Esophagus muscularis mucosa (tissue), 4 donors: Measurements from ENCODE around the gene TXNDC11. TPM values are rescaled to one million over a fixed set of nuclear protein-coding genes. Genes with fewer than 3 reads are reported as not detected.

Source experiments
- DNase-seq: peaks from one replicate; pipeline ENCODE4 v3.0.0-alpha.2; 2017; ENCODE audit errors: extremely low spot score
- H3K27ac ChIP-seq, 4 donors: fragments of 200-600 bp; sonication (generic); replicated peaks in 1 of 4; 1 replicate in 3 of 4; 2 replicates in 1 of 4; pipeline ENCODE4 v1.5.1; 2016 to 2019; ENCODE audit warnings: mild to moderate bottlenecking in 1 of 4
- H3K27me3 ChIP-seq, 4 donors: fragments of 200-600 bp; sonication (generic); one replicate each; pipeline versions ENCODE4 v1.5.1 to v1.6.0; 2016 to 2019
- H3K36me3 ChIP-seq, 4 donors: fragments of 200-600 bp; sonication (generic); one replicate each; pipeline ENCODE4 v1.5.1; 2016 to 2019
- H3K4me1 ChIP-seq, 4 donors: fragments of 200-600 bp; sonication (generic); one replicate each; pipeline ENCODE4 v1.5.1; 2016 to 2019
- H3K4me3 ChIP-seq, 4 donors: fragments of 200-600 bp; sonication (generic); 1 replicate in 2 of 4; 2 replicates in 2 of 4; pipeline ENCODE4 v1.5.1; 2016 to 2019; ENCODE audit warnings: mild to moderate bottlenecking in 4 of 4, moderate library complexity in 1 of 4
- H3K9me3 ChIP-seq, 4 donors: fragments of 200-600 bp; sonication (generic); 1 replicate in 3 of 4; 2 replicates in 1 of 4; pipeline ENCODE4 v1.5.1; 2016 to 2019
- EP300 ChIP-seq: sonication (generic); formaldehyde crosslinking; IDR thresholded peaks from one replicate; pipeline ENCODE4 v1.6.1; 2017; ENCODE audit warnings: antibody characterized with exemption
- POLR2A ChIP-seq: fragments of 450-650 bp; IDR thresholded peaks from one replicate; pipeline ENCODE4 v1.6.1; 2017; ENCODE audit warnings: antibody characterized with exemption, moderate library complexity, mild to moderate bottlenecking, low read depth
- POLR2AphosphoS5 ChIP-seq, 2 donors: sonication (generic); formaldehyde crosslinking; IDR thresholded peaks; one replicate each; pipeline ENCODE4 v1.6.1; 2017; ENCODE audit warnings: antibody characterized with exemption in 2 of 2
- WGBS: methylation state at CpG from one replicate; pipeline ENCODE4 v1.1.5; 2018; 5-methylcytosine and 5-hydroxymethylcytosine counted together
- intact Hi-C: fragments of 100-400 bp; cut with DNase I; formaldehyde crosslinking; loops from one replicate; pipeline ENCODE4 v1.15.1; 2023
- total RNA-seq, 4 donors: library from RNA; depleted of rRNA; stranded (reverse); fragments of >200 nt; gene quantifications; one replicate each; pipeline versions ENCODE4 v1.1.0 to v1.2.1, GENCODE V29; 2016
- TF ChIP-seq, protein P1 (sequence below), 3 experiments: fragments of 200-600 bp in 2 of 3; fragments of 450-650 bp in 1 of 3; sonication (generic) in 2 of 3; IDR thresholded peaks; one replicate each; pipeline ENCODE4 v1.5.1; 2017 to 2019; ENCODE audit warnings: antibody characterized with exemption in 3 of 3, mild to moderate bottlenecking in 2 of 3, moderate library complexity in 1 of 3

Gene TXNDC11
- total RNA-seq, 4 donors from 2014 or later: 32.4 to 47.2 (median 38.2) TPM

DNA sequence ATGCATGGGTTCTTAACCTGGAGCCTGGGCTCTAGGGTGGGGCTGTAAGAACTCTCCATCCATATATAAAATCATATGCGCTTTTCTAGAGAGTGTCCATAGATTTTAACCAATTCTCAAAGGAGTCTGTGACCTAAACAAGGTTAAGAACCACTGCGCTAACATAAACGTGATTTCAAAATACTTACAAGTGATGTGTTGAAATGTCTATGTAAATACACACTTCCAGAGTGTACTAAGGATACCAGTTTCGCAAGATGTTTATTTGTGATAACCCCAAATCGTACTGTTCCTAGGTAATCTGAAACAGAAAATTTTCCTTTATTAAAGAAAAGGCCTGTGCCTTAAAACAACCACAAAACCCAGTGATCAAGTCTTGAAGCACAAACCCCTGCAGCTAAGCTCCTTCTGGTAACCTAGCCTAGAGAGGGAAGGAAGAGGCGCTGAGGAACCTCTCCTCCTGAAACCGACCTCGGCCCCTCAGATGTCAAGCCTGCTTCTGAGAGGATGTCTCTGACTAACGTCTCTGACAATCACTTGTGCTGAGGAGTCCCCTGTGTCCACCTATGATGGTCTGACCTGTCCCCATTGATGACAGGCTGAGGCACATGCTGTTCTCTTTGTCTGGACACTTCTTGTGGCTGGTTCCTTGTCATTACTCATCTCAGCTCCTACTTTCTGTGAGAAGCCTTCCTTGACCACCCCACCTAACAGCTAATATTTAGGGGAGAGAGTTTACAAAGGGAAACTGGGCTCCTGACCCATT, 42.2 kb downstream of the TXNDC11 start:
- TF ChIP-seq EP300 (no peak), POLR2A (no peak)
- peaks cover 5 to 14% (median 9%) of the 10 kb centered on the region in 4 donors for H3K4me1 ChIP-seq
- no peaks in the 10 kb centered on the region for H3K9me3 ChIP-seq
- no peak overlapping the region for H3K4me3 ChIP-seq
- WGBS: 76% methylated on average over 9 of the region's 9 CpGs
- no peaks in the 10 kb centered on the region for H3K27me3 ChIP-seq
- peaks cover 36 to 70% (median 46%) of the 10 kb centered on the region in 4 donors for H3K36me3 ChIP-seq
- H3K27ac ChIP-seq: no peak overlapping the region
- intact Hi-C loops: no loop called here
- DNase-seq: no peak

DNA sequence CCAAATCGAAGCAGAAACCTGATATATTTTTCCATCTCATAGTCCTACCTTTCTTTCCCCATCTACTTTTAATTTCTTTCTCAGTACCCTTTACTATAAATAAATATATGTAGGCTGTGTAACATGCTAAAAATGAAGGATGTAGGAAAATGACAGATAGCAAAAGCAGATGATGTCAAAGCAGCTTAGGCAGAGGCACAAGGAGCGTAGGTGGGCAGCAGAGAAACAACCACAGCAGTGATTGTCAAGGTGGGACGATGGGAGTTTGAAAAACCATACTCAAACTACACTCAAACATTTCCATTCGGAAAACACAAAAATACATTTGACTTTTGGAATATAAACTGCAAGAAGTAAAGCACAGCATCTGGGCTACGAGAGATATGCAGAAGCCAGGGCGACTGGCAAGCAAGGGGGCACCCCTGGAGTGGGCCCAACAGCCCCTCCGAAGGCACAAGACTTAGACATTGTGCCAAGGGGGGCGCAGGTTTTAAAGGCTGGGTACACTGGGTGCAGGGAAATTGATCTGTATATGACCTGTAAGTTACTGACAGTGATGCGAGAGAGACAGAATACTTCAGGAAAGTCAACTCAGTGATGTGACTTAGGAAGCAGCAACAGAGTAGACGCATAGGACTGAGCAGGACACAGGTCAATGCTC, 43.3 kb downstream of the TXNDC11 start:
- 96% methylated on average over 10 of the region's 10 CpGs for WGBS
- peaks cover 36 to 81% (median 55%) of the 10 kb centered on the region in 4 donors for H3K36me3 ChIP-seq
- intact Hi-C loops: no loop called here
- no peak overlapping the region for H3K27ac ChIP-seq
- no peak overlapping the region for H3K4me3 ChIP-seq
- no peaks in the 10 kb centered on the region for H3K27me3 ChIP-seq
- TF ChIP-seq POLR2AphosphoS5 (IDR thresholded peaks at IDR 0.05) (no peak), POLR2A (no peak), EP300 (no peak)
- TF ChIP-seq, protein P1, sequence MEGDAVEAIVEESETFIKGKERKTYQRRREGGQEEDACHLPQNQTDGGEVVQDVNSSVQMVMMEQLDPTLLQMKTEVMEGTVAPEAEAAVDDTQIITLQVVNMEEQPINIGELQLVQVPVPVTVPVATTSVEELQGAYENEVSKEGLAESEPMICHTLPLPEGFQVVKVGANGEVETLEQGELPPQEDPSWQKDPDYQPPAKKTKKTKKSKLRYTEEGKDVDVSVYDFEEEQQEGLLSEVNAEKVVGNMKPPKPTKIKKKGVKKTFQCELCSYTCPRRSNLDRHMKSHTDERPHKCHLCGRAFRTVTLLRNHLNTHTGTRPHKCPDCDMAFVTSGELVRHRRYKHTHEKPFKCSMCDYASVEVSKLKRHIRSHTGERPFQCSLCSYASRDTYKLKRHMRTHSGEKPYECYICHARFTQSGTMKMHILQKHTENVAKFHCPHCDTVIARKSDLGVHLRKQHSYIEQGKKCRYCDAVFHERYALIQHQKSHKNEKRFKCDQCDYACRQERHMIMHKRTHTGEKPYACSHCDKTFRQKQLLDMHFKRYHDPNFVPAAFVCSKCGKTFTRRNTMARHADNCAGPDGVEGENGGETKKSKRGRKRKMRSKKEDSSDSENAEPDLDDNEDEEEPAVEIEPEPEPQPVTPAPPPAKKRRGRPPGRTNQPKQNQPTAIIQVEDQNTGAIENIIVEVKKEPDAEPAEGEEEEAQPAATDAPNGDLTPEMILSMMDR (IDR thresholded peaks at IDR 0.05): no peak
- no peak for DNase-seq
- peaks cover 0 to 5% (median 2%) of the 10 kb centered on the region in 4 donors for H3K4me1 ChIP-seq
- no peaks in the 10 kb centered on the region for H3K9me3 ChIP-seq

DNA sequence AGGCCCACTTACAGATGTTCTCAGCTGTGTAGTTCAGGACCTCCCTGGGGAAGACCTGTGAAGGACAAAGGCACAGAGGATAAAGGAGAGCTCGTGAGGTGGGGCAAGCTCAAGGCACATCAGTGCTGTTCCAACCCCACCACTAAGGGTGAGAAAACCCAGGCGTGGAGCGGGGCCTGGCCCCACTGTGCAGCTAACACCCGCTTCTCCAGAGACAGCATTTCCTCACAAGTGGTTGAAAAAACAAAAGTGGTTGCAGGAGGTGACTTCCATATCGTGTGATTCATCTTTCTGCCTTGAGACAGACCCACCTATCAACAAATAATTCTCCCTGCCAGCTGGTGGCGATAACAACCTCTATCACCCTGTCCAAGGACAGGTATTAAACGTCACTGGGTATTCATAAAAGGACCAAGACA, 44.4 kb downstream of the TXNDC11 start:
- DNase-seq: no peak
- Histone ChIP-seq H3K27ac (no peak overlapping the region), H3K4me3 (no peak overlapping the region), H3K9me3 (no peaks in the 10 kb centered on the region), H3K27me3 (no peaks in the 10 kb centered on the region), H3K4me1 (no peaks in the 10 kb centered on the region), H3K36me3 (peaks cover 36 to 77% (median 57%) of the 10 kb centered on the region in 4 donors)
- TF ChIP-seq POLR2A (no peak), POLR2AphosphoS5 (IDR thresholded peaks at IDR 0.05) (no peak), EP300 (no peak)
- TF ChIP-seq, protein P1 (IDR thresholded peaks at IDR 0.05): no peak
- 74% methylated on average over 7 of the region's 7 CpGs for WGBS
- intact Hi-C loops: no loop called here

- no peaks in the 10 kb centered on the region for H3K4me1 ChIP-seq
- H3K9me3 ChIP-seq: no peaks in the 10 kb centered on the region
- 93% methylated on average over 5 of the region's 12 CpGs for WGBS
- no peak for DNase-seq
- H3K27me3 ChIP-seq: no peaks in the 10 kb centered on the region
- H3K36me3 ChIP-seq: peaks cover 36 to 79% (median 65%) of the 10 kb centered on the region in 4 donors
- H3K27ac ChIP-seq: no peak overlapping the region
- TF ChIP-seq POLR2AphosphoS5 (IDR thresholded peaks at IDR 0.05) (no peak), POLR2A (no peak), EP300 (no peak)
- TF ChIP-seq, protein P1 (IDR thresholded peaks at IDR 0.05): no peak
- intact Hi-C loops: no loop called here
- H3K4me3 ChIP-seq: no peak overlapping the region
Observed at GRCh38 chr16:11697319-11697718, 45.3 kb downstream of the TXNDC11 start.

DNA sequence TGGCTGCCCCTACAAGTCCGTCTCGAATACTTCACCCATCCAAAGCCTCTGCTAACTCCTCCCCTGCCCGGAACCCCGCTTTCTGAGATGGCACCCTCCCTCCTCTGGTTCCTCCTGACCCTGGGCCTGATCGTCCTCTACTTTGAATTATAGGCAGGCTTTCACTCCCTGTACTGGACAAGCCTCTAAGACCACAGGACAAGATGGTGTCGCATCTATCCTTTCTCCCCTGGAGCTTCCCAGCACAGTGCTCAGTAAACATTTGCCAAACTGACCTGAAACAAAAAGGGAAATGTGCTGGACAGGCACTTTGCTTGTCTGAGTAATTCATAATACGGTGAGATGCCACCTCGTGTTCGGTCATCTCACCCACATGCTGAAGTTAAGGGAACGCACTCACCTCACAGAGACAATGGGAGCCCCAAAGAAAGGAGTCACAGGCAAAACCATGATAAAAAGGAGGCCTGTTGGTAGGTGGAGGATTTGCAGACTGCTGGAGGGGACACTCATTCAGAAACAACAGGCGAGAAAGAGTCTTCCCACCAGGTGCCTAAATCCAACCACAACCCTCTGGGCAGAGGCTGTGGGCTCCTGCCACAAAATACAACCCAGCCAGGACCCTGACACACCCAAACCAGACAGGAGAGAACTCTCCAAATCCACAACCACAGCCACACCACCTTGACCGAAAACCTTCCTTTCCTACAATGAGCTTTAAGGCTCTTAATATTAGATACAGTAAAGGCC, 46.2 kb downstream of the TXNDC11 start:
- WGBS: 96% methylated on average over 12 of the region's 12 CpGs
- H3K27ac ChIP-seq: no peak overlapping the region
- intact Hi-C loops: no loop called here
- H3K9me3 ChIP-seq: no peaks in the 10 kb centered on the region
- H3K4me1 ChIP-seq: no peaks in the 10 kb centered on the region
- TF ChIP-seq POLR2A: no peak
- peaks cover 40 to 84% (median 74%) of the 10 kb centered on the region in 4 donors for H3K36me3 ChIP-seq
- DNase-seq: no peak
- H3K4me3 ChIP-seq: no peak overlapping the region
- H3K27me3 ChIP-seq: no peaks in the 10 kb centered on the region
